Ovary (tissue), 3 donors: ENCODE measurements around the gene RAMACL.
"Not testable (repeated sequence)": the region's sequence is repeated elsewhere in the genome, so short reads cannot be mapped to it uniquely, and the experiment has no call there.

Experiments used
- CTCF ChIP-seq, 3 donors: fragments of 450-650 bp in 2 of 3; fragments of 200-600 bp in 1 of 3; IDR thresholded peaks; one replicate each; pipeline versions ENCODE4 v1.5.1 to v1.8.0; 2016 to 2022; ENCODE audit warnings: antibody characterized with exemption in 3 of 3, mild to moderate bottlenecking in 1 of 3
- EP300 ChIP-seq: sonication (generic); formaldehyde crosslinking; IDR thresholded peaks from one replicate; pipeline ENCODE4 v1.6.1; 2017; ENCODE audit warnings: antibody characterized with exemption
- POLR2A ChIP-seq: fragments of 450-650 bp; IDR thresholded peaks from one replicate; pipeline ENCODE4 v1.6.1; 2017; ENCODE audit warnings: antibody characterized with exemption, mild to moderate bottlenecking, moderate library complexity
- donor health status: DM: no; HTN: no; CAD: no.

GRCh38 chr6:166634581-166634980 lies 48.1 kb upstream of the RAMACL start:
- TF ChIP-seq CTCF (IDR thresholded peaks at IDR 0.05); POLR2A; EP300: not testable (repeated sequence)
